A673 (cell line): ENCODE measurements around the gene CSRP1. TPM values are rescaled to one million over a fixed set of nuclear protein-coding genes. Genes with fewer than 3 reads are reported as not detected.
A peak's percentile ranks its signal among the peaks of the same experiment; 100 is the strongest.

Experiments
- BruUV-seq: library from RNA; stranded (reverse); fragments of 400-500 nt; replicated peaks from 2 replicates; lab custom pipeline; 2021; lab: Mats Ljungman, UMichigan
- CTCF ChIA-PET: fragments of 300-600 bp; sonication (Branson Sonifier 250); formaldehyde crosslinking; loops from one replicate; lab custom pipeline; 2022; ENCODE audit warnings: antibody characterized with exemption; lab: Charles Lee
- POLR2A ChIA-PET: fragments of 300-600 bp; sonication (Branson Sonifier 250); formaldehyde crosslinking; loops from one replicate; lab custom pipeline; 2022; ENCODE audit warnings: antibody characterized with exemption; ENCODE audit not compliant: low non-redundant PET; lab: Charles Lee
- DNase-seq: peaks from one replicate; pipeline ENCODE4 v3.0.0-alpha.2; 2015; ENCODE audit warnings: low spot score
- H3K27ac ChIP-seq: fragments of 200-600 bp; sonication (generic); 2 replicates; pipeline ENCODE4 v1.5.1; 2016; ENCODE audit warnings: mixed run types, low read depth, mild to moderate bottlenecking, mixed read lengths, antibody characterized with exemption, low read length; ENCODE audit not compliant: poor library complexity, severe bottlenecking
- H3K27me3 ChIP-seq: fragments of 200-600 bp; sonication (generic); replicated peaks from 2 replicates; pipeline ENCODE4 v1.6.1; 2017; ENCODE audit warnings: mixed run types, low read depth, mild to moderate bottlenecking, mixed read lengths, antibody characterized with exemption, low read length; ENCODE audit not compliant: insufficient read depth, poor library complexity
- H3K36me3 ChIP-seq: fragments of 200-600 bp; sonication (generic); 2 replicates; pipeline ENCODE4 v1.6.1; 2016; ENCODE audit warnings: mixed run types, mild to moderate bottlenecking, mixed read lengths, antibody characterized with exemption, low read length; ENCODE audit not compliant: insufficient read depth, poor library complexity, severe bottlenecking
- H3K4me1 ChIP-seq: fragments of 200-600 bp; sonication (generic); 2 replicates; pipeline ENCODE4 v1.6.1; 2017; ENCODE audit warnings: mixed run types, mild to moderate bottlenecking, mixed read lengths, antibody characterized with exemption, low read length; ENCODE audit not compliant: insufficient read depth, poor library complexity, severe bottlenecking
- H3K4me3 ChIP-seq: fragments of 200-600 bp; sonication (generic); 2 replicates; pipeline ENCODE4 v1.5.1; 2016; ENCODE audit warnings: low read depth, mixed run types, mild to moderate bottlenecking, mixed read lengths, low read length; ENCODE audit not compliant: poor library complexity, severe bottlenecking
- H3K9me3 ChIP-seq: fragments of 200-600 bp; sonication (generic); 2 replicates; pipeline ENCODE4 v1.6.1; 2016; ENCODE audit warnings: mixed run types, low read depth, mild to moderate bottlenecking, mixed read lengths, antibody characterized with exemption, low read length; ENCODE audit not compliant: poor library complexity, severe bottlenecking
- EZH2 ChIP-seq: fragments of 200-600 bp; sonication (generic); IDR thresholded peaks from 2 replicates; pipeline ENCODE4 v1.6.1; 2017; ENCODE audit warnings: borderline replicate concordance, low read depth, mild to moderate bottlenecking, mixed read lengths, antibody characterized with exemption, low read length; ENCODE audit not compliant: poor library complexity, severe bottlenecking
- intact Hi-C: fragments of 100-400 bp; cut with micrococcal nuclease; formaldehyde crosslinking; loops from one replicate; pipeline ENCODE4 v1.10.0; 2022; ENCODE audit not compliant: unreplicated experiment
- total RNA-seq: library from RNA; stranded (reverse); gene quantifications from 2 replicates; pipeline ENCODE4 v1.2.3, GENCODE V29; 2021
- TF ChIP-seq, protein P1 (sequence below): fragments of 300-800, 200-600 bp; sonication (generic); conservative IDR thresholded peaks from 2 replicates; pipeline ENCODE4 v1.5.1; 2017; ENCODE audit warnings: low read depth, mild to moderate bottlenecking, antibody characterized with exemption, low read length, moderate library complexity, mixed read lengths

Gene CSRP1
- total RNA-seq, 1 experiment from 2014 or later = 517 TPM

DNA sequence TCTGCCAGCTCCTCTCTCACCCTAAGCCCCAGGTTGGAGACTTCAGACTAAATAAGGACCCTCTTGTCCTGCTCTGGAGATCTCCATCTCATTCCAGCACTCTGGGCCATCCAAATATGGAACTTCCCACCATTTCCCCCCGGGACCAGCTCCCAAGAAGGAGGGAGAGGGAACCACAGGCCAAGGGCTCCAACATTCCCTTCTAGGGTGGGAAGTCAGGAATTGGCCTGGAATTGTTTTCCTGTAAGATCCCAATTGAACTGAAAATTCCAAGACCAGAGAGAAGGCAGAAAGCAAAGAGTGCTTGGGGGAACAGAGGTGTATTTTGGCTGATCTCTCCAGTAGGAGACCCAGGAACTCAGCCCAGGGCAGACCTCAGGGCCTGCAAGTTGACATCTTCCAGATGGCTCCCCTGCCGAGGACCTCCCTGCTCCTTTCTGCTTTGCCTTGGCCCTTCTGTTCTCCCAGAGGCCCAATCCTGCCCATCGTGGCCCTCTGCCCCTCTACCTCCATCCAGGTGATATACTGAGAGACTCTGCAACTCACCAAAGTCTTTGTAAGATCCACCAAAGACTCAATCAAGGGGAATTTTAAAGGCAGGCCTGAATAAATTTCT, 14.9 kb downstream of the CSRP1 start:
- Histone ChIP-seq H3K4me1 (peaks cover 42% of the 10 kb centered on the region), H3K36me3 (peaks cover 82% of the 10 kb centered on the region), H3K27ac (peak overlapping the region; percentile 74), H3K9me3 (no peaks in the 10 kb centered on the region), H3K4me3 (no peak overlapping the region), H3K27me3 (no peaks in the 10 kb centered on the region)
- CTCF ChIA-PET = interaction anchor here (1.1 kb wide), 1 partner anchor 21 kb away, joined by 5 read pairs; no protein-coding TSS in a partner anchor
- no TSS peak for BruUV-seq
- intact Hi-C loops = no loop called here
- TF ChIP-seq EZH2 = no peak
- TF ChIP-seq, protein P1, sequence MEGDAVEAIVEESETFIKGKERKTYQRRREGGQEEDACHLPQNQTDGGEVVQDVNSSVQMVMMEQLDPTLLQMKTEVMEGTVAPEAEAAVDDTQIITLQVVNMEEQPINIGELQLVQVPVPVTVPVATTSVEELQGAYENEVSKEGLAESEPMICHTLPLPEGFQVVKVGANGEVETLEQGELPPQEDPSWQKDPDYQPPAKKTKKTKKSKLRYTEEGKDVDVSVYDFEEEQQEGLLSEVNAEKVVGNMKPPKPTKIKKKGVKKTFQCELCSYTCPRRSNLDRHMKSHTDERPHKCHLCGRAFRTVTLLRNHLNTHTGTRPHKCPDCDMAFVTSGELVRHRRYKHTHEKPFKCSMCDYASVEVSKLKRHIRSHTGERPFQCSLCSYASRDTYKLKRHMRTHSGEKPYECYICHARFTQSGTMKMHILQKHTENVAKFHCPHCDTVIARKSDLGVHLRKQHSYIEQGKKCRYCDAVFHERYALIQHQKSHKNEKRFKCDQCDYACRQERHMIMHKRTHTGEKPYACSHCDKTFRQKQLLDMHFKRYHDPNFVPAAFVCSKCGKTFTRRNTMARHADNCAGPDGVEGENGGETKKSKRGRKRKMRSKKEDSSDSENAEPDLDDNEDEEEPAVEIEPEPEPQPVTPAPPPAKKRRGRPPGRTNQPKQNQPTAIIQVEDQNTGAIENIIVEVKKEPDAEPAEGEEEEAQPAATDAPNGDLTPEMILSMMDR = no peak
- no peak for DNase-seq
- POLR2A ChIA-PET = no interaction called here

DNA sequence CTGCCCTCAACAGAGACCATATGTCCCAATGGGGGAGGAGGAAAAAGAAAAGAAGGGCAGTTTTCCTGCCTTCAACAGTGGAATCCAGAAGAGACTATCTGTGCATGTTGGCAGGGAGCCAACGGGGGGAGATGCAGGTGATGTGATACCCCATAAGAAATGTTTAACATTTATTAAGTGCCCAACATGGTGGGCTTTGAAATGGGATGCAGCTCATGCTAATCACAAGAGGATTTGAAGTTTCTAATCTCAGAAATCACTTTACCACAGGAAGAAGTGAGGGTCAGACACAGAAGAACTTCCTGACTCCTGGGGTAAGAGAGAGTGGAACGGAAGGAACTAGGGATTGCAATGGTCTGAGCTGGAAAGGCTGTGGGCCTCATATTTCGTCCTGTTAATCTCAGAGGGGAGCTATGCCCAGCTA, 16.2 kb downstream of the CSRP1 start:
- ChIA-PET POLR2A (no interaction called here), CTCF (interaction anchor here (0.6 to 1.1 kb wide), 2 partner anchors 22 to 276 kb away, joined by 3 to 5 read pairs; no protein-coding TSS in a partner anchor)
- Histone ChIP-seq H3K4me1 (peaks cover 42% of the 10 kb centered on the region), H3K9me3 (no peaks in the 10 kb centered on the region), H3K36me3 (peaks cover 83% of the 10 kb centered on the region), H3K27me3 (no peaks in the 10 kb centered on the region), H3K4me3 (no peak overlapping the region), H3K27ac (peak overlapping the region; percentile 25)
- BruUV-seq = no TSS peak
- intact Hi-C loops = no loop called here
- peak; percentile 77 for DNase-seq
- TF ChIP-seq, protein P1 = no peak
- TF ChIP-seq EZH2 = no peak

DNA sequence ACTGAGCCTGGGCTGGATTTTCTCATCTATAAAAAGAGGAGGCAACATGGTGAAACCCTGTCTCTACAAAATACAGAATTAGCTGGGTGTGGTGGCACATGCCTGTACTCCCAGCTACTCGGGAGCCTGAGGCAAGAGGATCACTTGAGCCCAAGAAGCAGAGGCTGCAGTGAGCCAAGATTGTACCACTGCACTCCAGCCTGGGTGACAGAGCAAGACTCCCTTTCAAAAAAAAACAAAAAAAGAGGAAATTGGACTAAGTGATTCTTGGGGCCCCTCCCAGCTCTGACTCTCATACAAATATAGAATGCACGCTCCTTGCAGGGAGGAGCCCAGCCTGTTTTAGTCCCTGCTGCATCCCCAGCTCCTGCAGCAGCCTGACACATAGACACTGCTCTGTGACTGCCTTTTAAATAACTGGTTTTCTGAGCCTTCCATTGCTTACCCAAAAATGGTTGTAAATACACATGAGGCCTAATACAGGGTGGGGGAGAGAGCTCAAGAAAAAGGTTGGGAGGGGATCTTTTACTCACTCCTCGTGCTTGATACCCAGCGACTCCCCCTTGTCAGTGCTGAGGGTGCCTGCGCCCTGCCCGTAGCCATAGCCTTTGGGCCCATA, 17.2 kb downstream of the CSRP1 start:
- TF ChIP-seq, protein P1 = no peak
- no peak for TF ChIP-seq EZH2
- intact Hi-C loops = no loop called here
- Histone ChIP-seq H3K27me3 (no peaks in the 10 kb centered on the region), H3K27ac (peak overlapping the region; percentile 25), H3K36me3 (peaks cover 83% of the 10 kb centered on the region), H3K4me1 (peaks cover 40% of the 10 kb centered on the region), H3K9me3 (no peaks in the 10 kb centered on the region), H3K4me3 (no peak overlapping the region)
- no TSS peak for BruUV-seq
- ChIA-PET CTCF (no interaction called here), POLR2A (no interaction called here)
- DNase-seq = no peak
